GM19035 (cell line): Measurements from ENCODE around the gene ZNF888.
"Not testable (repeated sequence)": the region's sequence is repeated elsewhere in the genome, so short reads cannot be mapped to it uniquely, and the experiment has no call there.

ENCODE experiments used
- ATAC-seq: cut with Tn5 transposase; IDR thresholded peaks from one replicate; pipeline ENCODE4 v1.9.1; 2021; ENCODE audit not compliant: unreplicated experiment

Gene ZNF888

DNA sequence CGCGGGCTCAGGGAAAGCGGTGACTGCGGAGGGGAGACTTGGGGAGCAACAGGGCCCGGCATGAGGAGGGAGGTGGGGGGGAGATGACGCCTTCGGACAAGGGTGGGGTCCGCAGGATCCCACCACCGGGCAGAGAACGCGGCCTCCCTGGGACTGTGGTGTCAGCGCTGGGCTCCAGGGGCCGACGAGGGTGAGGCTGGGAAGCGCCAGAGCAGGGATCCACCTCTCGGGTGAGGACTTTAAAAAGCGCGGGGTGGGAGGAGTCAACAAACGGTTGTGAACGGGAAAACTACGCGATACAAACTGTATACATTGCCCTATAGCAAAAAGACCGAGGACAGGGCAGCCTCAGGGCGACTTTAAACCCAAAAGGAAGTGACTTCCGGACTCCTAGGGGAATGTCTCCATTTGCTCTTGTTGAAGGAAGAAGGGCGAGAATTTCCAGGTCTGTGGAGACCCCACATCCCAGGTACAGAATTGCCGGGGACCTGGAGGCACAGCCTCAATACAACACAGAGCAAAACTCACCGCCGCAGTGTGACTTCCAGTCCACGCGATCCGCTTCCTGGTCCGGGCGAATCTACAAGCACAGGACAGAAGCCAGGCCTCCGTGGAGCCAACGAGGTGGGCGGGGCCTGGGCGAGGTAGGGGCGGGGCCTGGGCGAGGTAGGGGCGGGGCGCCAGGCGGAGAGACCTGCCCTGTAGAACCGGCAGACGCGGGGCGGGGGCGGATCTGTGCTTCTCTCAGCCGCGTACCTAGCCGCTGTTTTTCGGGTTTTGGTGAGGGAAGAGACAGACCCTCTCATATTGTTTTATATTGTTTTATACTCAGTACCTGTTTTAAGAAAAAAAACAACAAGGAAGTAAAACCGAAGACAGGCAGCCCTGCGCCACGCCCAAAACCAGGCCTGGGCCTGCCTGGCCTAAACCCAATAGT, at the start of gene ZNF888:
Gene ZNF888 (minus strand): TSS at position 588 of the 937 bp plus-strand sequence. CDS start 5,555 bp downstream, outside the sequence.
- peak; percentile 90 for ATAC-seq

DNA sequence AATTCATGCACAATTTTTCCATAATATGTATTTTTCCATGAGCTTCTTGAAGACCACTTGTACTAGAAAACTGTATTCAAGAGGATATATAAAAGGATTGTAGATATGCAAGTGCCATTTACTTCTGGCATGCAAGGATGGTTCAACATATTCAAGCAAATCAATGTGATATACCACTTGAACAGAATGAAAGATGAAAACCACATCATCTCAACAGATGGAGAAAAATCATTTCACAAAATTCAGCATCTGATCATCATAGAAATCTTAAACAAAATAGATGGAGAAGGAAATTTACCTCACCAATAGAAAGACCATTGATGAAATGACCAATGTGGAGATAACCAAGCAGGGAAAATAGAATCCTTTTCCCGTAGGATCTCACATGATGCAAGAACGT, 44.5 kb upstream of the ZNF888 start:
- no peak for ATAC-seq

DNA sequence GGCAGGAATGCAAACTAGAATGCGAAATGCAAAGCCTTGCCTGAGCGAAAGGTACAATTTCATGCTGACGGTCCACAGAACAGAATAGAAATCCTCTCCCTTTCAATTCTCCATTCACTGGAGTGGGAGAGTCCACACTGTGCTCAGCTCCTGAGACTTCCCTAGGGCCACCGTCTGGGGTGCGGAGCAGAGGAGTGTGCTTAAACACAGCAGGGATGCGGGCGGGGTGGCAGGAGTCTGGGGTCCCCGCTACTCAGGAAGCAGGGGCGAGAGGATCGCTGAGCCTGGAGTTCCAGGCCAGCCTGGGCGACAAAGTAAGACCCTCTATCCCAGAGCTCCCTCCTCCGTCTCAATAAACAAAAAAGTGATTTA, 40.0 kb upstream of the ZNF888 start:
- no peak for ATAC-seq

DNA sequence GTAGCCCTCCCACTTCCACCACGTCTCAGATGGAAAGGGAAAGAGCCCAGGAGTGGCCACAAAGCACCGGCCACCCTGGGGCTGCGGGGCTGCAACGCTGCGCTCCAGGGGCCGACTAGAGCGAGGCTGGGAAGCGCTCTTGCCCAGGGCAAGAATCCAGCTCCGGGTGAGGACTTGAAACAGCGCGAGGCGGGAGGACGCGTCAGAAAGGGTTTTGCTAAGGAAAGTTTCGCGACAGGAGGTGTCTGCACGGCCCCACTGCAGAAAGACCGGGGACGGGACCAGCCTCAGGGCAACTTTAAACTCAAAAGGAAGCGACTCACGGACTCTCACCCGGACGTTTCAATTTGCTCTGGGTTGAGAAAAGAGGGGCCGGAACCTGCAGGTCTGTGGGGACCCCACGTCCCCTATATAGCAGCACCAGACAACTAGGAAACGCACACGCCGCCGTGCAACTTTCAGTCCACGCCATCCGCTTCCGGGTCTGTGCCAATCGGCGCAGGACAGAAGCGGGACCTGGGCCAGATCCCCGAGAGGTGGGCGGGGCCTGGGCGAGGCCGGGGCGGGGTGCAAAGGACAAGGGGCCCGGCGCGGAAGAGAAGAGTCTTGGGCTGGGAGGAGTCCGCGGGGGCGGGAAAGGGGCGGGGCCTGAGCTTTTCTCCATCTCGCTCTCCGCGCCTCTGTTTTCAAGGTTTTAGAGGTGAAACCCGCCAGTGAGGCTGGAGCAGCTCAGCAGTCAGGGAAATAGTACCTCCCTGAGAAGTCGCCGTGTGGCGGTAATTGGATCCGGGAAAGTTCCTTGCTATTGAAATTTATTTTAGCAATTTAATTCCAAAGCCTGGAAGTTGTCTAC, 39.4 kb upstream of the ZNF888 start, which contains the start of gene ZNF816:
Gene ZNF816 (minus strand): TSS at position 488 of the 853 bp plus-strand sequence. CDS start 6,792 bp downstream, outside the sequence.
- peak; percentile 95 for ATAC-seq

DNA sequence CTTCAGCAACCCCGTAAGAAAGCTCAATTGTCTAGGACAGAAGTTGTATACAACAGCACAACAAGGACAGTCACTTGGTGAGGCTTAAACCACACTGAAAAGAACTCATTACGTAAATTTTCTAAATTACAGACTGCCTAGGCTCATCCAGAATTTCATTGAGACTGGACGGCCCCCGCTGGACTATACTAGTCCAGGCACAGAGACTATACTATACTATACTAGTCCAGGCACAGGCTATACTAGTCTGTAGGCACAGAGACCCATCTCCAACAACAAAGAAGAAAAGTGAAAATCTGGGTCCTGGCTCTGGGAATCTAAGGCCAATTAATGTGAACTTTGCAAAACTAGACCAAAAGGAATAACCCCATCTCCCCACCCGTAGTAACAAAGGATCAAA, 38.8 kb upstream of the ZNF888 start:
- peak; percentile 5 for ATAC-seq

DNA sequence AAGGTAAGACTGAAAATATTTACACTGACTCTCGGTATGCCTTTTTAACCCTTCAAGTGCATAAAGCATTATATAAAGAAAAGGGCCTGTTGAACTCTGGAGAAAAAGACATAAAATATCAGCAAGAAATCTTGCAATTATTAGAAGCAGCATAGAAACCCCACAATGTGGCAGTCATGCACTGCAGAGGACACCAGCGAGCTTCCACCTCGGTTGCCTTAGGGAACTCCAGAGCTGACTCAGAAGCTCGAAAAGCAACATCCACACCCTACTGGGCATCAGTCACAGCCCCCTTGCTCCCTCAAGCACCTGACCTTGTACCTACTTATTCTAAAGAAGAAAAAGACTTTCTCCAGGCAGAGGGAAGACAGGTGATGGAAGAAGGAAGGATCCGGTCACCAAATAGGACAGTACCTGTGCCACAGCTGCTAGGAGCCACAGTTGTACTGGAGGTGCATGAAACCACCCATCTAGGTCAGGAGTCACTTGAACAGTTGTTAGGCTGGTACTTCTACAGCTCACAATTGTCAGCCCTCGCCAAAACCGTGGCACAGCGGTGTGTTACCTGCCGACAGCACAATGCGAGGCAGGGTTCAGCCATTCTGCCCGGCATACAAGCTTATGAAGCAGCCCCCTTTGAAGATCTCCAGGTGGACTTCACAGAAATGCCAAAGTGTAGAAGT, 36.5 kb upstream of the ZNF888 start:
- ATAC-seq = no peak

DNA sequence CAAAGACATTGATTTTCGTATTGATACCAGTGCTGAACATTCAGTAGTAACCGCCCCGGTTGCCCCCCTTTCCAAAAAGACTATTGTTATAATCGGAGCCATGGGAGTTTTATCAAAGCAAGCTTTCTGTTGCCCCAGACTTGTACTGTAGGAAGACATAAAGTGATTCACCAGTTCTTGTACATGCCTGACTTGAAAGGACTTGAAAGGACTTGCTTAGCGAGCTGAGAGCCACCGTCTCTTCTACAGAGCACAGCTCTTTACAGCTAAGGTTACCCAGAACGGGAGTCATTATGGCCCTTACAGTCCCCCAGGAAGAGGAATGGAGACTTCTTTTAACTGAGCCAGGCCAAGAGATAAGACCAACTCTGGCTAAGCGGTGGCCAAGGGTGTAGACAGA, 34.4 kb upstream of the ZNF888 start:
- no peak for ATAC-seq

DNA sequence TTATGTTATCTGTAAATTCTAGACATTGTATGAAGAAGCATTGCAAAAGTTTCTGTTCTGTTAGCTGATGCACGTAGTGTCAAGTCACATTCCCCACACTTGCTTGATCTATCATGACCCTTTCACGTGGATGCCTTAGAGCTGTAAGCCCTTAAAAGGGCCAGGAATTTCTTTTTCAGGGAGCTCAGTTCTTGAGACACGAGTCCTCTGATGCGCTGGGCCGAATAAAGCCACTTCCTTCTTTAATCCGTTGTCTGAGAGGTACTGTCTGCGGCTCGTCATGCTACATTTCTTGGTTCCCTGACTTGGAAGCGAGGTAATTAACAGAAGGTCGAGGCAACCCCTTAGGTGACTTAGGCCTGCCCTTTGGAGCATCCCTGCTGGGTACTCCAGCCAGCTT, 33.7 kb upstream of the ZNF888 start:
- no peak for ATAC-seq

DNA sequence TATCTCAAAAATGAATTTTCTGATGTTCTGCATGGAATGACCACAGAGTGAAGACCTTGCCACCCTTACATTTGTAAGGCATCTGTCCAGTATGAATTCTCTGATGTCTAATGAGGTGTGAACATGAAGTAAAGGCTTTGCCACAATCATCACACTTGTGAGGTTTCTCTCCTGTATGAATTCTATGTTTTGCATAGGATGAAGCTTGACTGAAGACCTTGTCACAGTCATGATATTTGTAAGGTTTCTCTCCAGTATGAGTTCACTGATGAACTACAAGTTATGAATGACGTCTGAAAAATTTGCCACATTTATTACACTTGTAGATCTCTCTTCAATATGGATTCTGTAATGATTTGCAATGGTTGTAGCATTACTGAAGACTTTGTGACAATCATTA, 26.2 kb upstream of the ZNF888 start:
- no peak for ATAC-seq

DNA sequence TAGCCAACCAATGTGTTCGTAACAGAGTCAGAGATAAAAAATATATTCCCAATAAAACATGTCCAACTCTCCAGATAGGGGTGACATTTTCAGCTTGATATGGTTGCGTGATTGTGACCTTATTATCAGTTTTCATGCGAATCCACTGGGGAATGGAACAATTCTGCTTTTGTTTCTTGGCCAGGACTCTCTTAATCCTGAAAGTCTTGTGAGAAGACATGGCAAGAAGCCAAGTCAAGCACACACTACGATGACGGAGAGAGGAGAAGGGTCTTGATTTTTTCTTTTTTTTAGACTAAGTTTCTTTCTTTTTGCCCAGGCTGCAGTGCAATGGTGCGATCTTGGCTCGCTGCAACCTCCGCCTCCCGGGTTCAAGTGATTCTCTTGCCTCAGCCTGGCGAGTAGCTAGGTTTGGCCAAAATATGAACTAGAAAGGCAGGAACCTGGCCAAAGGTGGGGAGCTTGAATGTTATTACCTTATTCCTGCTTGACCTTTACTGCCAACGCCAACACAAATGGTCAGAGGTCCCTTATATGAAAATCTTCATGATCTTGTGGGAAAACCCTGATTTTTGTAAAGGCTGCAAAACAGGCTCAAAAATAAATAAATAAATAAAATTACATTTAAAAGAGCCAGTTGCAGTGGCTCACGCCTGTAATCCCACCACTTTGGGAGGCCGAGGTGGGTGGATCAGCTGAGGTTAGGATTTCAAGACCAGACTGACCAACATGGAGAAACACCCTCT, 25.0 kb upstream of the ZNF888 start:
- no peak for ATAC-seq

DNA sequence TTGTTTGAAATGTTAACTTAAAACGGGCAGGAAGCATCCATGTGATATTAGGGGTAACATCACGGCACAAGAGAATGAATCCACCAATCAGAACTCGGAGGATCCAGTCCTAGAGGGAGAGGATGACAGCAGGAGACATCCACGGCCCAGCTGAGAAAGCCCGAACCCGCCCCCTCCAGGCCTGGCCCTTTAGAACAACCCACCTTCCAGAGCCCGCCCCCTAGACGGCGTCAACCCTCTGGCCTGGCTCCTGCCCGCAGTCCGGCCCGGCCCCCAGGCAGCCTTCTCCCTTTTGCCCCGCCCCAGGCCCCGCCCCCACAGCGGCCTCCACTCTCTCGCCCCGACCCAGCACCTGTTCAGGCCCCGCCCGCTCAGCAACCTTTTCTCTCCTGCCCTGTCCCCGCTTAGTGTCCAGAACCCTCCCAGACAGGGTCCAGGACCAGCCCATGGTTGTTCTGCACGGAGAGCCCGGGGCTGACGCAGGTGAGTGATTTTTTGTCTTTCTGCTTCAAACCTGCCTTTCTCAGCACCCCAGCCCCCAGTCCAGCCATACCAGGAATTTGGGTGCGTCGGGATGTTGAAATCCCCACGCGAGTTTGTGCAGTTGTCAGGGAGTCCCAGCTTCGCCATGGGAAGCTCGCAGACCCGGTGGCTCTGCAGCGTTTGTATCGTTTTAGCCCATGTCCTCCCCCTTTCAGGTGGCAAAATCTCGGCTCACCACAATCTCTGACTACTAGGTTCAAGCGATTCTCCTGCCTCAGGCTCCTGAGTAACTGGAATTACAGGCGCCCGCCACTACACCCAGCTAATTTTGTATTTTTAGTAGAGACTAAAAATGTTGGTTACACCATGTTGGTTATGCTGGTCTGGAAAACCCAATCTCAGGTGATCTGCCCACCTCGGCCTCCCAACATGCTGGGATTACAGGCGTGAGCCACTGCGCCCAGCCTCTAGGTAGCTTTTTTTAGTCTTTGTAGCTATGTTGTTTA, 23.4 kb upstream of the ZNF888 start:
- no peak for ATAC-seq

DNA sequence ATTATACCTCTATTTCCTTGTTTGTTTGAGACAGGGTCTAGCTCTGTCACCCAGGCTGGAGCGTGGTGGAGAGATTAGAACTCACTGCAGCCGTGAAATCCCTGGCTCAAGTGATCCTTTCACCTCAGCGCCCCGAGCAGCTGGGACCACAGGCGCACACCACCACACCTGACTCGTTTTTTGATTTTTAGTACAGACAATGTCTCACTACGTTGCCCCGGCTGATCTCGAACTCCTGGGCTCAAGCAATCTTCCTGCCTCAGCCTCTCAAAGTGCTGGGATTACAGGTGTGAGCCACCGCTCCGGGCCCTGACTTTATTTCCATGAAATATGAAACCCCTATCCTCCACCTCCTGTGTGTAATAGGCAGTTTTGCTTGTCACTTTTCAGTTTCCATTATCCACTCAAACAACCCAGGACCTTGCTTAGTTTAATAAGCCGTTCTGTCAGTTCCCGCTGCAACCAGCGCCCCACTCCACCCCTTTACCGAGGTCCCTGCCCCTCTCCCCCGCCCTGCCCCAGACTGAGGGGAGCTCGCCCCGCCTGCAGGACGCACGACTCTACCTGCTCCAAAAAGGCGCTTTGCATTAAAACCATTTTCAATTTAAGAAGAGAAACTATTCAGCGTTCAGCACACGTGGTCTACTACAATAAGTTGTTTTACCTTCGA, 22.6 kb upstream of the ZNF888 start:
- ATAC-seq = no peak

DNA sequence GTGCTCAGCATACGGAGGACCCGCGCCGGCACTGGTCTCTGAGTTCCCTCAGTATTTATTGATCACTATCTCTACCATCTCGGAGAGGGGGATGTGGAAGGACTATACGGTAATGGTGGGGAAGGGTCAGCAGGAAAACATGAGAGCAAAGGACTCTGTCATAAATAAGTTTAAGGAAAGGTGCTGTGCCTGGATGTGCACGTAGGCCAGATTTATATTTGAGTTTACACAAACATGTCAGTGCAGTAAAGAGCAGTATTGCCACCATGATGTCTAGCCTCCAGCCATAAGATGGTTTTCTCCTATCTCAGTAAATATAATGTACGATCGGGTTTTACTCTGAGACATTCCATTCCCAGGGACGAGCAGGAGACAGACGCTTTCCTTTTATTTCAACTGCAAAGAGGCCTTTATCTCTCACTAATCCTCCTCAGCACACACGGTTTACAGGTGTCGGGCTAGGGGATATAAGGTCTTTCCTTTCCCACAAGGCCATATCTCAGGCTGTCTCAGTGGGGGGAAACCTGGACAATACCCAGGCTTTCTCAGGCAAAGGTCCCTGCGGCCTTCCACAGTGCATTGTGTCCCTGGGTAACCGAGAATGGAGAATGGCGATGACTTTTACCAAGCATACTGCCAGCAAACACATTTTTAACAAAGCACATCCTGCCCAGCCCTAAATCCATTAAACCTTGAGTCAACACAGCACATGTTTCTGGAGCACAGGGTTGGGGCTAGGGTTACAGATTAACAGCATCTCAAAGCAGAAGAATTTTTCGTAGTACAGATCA, 21.7 kb upstream of the ZNF888 start:
- ATAC-seq = not testable (repeated sequence)

DNA sequence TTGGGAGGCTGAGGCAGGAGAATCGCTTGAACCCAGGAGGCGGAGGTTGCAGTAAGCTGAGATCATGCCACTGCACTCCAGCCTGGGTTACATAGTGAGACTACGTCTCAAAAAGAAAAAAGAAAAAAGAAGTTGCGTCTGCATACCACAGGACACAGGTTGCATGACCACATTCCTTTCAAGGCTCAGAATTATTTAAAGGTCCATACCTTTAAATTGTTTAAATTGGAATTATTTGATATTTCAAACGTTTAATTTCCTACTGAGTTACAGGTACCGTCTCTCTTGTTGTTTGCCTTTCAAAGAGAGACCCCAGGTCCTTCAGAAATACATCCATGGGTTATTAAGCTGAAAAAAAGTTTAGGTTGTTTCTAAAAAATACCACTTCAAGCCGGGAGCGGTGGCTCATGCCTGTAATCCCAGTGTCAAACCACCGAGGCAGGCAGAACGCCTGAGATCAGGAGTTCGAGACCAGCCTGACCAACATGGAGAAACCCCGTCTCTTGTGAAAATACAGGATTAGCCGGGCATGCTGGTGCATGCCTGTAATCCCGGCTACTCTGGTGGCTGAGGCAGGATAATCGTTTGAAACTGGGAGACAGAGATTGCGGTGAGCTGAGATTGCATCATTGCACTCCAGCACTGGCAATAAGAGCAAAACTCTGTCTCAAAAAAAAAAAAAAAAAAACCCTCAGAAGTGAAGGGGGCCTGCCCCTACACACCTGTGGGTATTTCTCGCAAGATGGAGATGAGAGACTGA, 20.8 kb upstream of the ZNF888 start:
- ATAC-seq = no peak

DNA sequence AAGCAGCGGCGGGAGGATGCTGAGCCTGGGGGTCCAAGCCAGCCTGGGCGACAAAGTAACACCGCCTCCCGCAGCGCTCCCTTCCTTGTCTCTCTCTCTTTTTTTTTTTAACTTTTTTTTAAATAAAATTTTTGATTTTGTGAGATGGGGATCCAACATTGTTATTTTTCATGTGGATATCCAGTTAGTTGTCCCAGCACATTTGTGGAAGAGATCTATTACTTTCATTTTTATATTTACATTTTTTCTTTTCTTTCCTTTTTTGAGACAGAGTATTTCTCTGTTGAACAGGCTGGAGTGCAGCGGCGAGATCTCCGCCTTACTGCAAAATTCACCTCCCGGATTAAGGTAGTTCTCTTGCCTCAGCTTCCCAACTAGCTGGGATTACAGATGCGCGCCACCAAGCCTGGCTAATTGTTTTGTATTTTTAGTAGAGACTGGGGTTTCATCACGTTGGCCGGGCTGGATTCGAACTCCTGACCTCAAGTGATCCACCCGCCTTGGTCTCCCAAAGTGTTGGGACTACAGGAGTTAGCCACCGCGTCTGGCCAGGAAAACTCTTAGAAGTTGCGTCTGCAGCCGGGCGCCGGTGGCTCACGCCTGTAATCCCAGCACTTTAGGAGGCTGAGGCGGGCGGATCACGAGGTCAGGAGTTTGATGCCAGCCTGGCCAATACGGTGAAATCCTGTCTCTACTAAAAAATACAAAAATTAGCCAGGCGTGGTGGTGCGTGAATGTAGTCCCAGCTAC, 20.1 kb upstream of the ZNF888 start:
- ATAC-seq = no peak

DNA sequence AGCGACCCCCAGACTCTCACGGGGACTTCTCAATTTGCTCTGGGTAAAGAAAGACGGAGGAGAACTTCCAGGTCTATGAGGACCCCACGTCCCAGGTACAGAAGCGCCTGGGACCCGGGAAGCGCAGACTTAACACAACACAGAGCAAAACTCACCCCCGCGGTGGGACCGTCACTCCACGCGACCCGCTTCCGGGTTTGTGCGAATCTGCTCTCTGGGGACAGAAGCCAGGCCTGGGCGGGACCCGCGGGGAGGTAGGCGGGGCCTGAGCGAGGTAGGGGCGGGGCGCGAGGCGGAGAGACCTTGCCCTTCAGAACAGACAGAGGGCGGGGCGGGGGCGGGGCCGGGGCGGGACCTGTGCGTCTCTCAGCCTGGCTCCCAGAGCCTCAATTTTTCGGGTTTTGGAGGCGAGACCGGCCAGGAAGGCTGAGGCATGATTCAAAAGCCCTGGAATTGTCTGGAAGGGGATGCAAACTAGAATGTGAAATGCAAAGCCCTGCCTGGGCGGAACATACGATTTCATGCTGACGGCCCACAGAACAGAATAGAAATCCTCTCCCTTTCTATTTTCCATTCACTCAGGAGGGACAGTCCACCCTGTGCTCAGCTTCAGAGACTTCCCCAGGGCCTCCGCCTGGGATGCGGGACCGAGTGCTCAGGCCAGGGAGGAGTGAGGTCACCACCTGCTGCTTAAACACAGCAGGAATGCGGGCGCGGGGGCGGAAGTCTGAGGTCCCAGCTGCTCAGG, 19.3 kb upstream of the ZNF888 start:
- peak; percentile 97 for ATAC-seq
